Upper lobe of left lung (tissue), 4 donors: ENCODE data around the gene YAP1.

Experiments
- POLR2A ChIP-seq, 4 donors: fragments of 450-650 bp; IDR thresholded peaks; one replicate each; pipeline ENCODE4 v1.5.1; 2016 to 2017; ENCODE audit warnings: antibody characterized with exemption in 4 of 4, mild to moderate bottlenecking in 2 of 4
- POLR2AphosphoS5 ChIP-seq, 2 donors: sonication (generic); formaldehyde crosslinking; IDR thresholded peaks; one replicate each; pipeline ENCODE4 v1.5.1; 2017; ENCODE audit warnings: antibody characterized with exemption in 2 of 2
- TF ChIP-seq, protein P1 (sequence below), 6 experiments: fragments of 450-650 bp in 4 of 6; fragments of 200-600 bp in 2 of 6; sonication (generic) in 2 of 6; IDR thresholded peaks; one replicate each; pipeline ENCODE4 v1.5.1; 2016 to 2019; ENCODE audit warnings: antibody characterized with exemption in 6 of 6

DNA sequence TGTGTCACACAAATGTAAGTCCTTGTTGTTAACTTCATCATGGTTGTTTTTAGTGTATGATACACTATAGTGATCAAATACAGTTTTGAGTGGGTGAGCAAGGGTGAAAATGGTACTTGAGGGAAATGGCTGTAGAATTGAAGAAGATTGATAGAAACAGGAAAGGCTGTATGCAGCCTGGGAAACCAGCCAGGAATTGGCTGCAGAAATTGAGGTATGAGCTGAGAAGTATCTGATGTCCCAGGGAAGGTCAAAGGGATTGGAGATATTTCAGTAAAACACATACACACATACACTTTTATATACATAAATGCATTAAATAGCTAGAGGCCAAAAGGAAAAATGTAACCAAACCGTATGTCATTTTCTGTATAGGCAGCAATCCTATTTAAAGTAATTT is 13.1 kb upstream of the YAP1 start:
- TF ChIP-seq, protein P1, sequence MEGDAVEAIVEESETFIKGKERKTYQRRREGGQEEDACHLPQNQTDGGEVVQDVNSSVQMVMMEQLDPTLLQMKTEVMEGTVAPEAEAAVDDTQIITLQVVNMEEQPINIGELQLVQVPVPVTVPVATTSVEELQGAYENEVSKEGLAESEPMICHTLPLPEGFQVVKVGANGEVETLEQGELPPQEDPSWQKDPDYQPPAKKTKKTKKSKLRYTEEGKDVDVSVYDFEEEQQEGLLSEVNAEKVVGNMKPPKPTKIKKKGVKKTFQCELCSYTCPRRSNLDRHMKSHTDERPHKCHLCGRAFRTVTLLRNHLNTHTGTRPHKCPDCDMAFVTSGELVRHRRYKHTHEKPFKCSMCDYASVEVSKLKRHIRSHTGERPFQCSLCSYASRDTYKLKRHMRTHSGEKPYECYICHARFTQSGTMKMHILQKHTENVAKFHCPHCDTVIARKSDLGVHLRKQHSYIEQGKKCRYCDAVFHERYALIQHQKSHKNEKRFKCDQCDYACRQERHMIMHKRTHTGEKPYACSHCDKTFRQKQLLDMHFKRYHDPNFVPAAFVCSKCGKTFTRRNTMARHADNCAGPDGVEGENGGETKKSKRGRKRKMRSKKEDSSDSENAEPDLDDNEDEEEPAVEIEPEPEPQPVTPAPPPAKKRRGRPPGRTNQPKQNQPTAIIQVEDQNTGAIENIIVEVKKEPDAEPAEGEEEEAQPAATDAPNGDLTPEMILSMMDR (IDR thresholded peaks at IDR 0.05), result no peak
- TF ChIP-seq POLR2A (IDR thresholded peaks at IDR 0.05) (no peak), POLR2AphosphoS5 (IDR thresholded peaks at IDR 0.05) (no peak)
